ENCODE data around the gene PCBP3. TPM values are rescaled to one million over a fixed set of nuclear protein-coding genes. Genes with fewer than 3 reads are reported as not detected.

PCBP3 gene
- total RNA-seq, 1 donor from 2014 or later, result not detected

DNA sequence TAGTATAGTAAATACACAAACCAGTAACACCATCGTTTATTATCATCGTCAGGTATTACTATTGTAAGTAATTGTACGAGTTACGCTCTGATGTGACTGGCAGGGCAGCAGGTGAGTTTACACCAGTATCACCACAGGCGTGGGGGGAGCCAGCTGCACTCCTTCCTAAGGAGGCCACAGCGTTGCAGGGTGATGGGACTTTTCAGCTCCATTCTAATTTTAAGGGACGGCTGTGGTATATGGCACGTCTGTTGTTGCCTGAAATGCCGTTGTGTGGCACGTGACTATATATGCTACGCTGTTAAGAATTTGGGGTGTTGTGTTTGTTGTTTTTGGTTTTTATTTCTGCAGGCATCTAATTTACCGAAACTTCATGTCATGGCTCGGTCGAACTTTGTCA lies 173.3 kb downstream of the PCBP3 start:
- DNase-seq, result no peak

GRCh38 chr21:45817345-45817744 lies 173.8 kb downstream of the PCBP3 start:
- DNase-seq, result no peak

DNA sequence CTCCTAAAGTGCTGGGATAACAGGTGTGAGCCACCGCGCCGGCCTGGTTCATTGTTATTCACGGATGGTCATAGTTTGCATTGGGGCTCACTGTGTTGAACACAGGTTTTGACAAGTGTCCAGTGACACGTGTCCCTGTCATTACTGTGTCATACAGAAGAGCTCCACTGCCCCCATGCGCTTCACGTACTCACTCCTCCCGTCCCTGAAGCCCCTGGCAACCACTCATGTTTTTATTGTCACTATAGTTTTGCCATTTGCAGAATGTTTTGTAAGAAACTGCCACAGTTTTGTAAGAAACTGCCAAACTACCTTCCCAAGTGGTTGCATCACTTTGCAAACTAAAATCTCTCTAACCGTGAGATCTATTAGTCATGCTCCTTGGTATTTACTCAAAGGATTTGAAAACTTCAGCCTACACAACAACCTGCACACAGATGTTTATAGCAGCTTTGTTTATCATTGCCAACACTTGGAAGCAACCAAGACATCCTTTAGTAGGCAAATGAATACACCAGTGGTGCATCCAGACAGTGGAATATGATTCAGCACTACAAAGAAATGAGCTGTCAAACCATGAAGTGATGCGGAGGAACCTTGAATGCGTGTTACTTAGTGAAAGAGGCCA lies 174.9 kb downstream of the PCBP3 start:
- DNase-seq, result no peak

DNA sequence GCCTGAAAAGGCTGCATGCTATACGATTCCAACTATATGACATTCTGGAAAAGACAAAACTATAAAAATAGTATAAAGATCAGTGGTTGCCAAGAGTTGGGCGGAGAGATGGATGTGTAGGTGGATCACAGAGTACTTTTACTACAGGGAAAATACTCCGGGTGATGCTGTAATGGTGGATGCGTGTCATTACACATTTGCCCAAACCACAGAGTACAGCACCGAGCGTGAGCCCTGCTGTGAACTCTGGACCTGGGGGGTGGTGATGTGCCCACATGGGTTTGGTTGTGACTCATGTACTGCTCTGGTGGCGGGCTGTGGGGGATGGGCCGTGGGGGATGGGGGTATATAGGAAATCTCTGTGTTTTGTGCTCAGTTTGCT lies 175.4 kb downstream of the PCBP3 start:
- no peak for DNase-seq

DNA sequence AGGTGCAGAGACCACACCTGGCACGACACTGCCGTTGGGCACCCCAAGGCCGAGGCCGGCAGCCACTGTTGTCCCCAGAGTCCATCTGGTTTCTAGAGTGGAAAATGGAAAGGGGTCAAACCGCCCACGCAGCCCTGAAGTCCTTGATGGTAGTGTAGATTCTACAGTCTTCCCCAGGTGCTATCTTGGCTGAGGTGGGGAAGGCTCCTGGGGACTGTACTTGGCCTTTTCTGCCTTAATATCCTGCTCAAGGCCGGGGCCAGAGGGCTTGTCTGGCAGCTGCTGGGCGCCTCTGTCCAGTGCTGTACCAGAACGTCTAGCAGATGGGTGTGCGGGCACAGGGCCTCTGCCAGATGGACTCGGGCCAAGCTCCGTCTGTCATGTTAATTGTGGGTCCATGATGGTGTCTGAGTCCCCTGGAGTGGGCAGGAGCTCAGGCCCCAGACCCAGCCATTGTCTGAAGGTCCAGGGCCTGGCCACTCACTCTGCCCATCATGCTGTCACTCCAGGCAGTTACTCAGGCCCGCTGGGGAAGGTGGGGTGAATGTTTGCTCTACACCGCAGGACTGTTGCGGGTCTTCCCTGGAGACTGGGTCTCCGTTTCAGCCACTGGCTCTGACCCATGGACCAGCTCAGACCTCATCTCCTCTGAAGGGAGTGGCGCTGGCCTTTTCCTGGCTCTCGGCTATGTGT lies 176.1 kb downstream of the PCBP3 start:
- DNase-seq, result no peak

GRCh38 chr21:45820171-45821091 lies 176.9 kb downstream of the PCBP3 start:
- peak; percentile 85 for DNase-seq

GRCh38 chr21:45821315-45821962 lies 177.9 kb downstream of the PCBP3 start:
- no peak for DNase-seq

- DNase-seq, result no peak
These were observed 178.5 kb downstream of the PCBP3 start for GRCh38 chr21:45821998-45822397.

GRCh38 chr21:45822429-45823099 lies 179.0 kb downstream of the PCBP3 start:
- no peak for DNase-seq

DNA sequence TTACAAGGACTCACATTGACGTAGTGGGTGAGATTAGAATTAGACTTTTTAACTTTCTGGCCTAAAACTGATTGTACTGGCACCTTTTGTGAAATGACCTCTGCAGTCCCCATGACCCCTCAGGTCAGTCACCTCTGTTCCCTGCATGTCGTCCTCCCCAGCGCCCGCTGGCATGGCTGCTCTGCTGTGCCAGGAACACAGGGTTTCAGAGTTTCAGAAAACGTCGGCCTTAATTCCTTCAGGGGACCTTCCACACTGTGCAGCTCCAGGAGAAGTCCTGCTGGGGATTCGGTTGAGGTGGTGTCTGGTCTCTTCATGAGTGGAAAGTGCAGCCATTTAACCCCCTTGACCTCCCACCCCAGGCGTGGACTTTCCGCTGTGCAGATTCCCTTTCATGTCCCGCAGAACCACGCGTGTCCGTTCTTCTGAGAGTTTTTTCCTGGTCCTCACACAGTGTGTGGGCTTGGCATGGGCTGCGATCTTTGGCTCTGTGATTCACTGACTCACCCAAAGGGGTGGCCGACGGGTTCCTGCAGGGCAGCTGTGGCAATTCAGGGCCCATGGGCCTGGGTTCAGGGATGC lies 179.7 kb downstream of the PCBP3 start:
- no peak for DNase-seq

DNA sequence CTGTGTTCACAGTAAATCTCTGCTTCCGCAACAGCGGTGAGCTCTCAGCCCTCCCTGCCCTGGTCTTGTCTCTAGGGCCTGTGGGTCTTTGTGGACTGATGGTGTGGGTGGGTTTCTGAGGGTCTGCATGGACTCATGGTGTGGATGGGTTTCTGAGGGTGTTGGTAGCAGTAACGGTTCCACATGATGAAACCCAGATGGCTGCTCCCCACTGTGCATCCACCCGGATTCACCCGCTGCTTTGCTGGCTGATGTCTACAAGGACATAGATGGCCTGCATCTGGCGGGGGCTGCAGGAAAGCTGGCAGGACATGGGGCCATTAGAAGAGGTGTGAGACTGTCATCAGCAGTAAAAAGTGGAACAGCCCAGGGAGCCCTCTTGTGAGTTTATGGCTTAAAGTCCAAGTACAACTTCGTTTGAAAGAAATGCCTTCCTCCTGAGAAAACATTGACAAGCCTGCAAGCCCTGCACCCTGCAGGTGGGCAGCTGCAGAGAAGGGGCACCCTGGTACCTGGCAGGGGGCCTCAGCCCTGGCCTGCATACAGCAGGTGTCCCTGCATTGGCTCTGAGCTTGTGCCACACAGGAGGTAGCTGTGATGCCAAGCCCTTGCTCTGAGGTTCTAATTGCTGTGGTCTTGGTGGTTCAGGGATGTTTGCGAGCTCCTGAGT lies 181.2 kb downstream of the PCBP3 start:
- DNase-seq, result no peak

GRCh38 chr21:45825219-45825618 lies 181.7 kb downstream of the PCBP3 start:
- DNase-seq, result no peak

GRCh38 chr21:45826676-45827301 lies 183.3 kb downstream of the PCBP3 start:
- DNase-seq, result no peak

DNA sequence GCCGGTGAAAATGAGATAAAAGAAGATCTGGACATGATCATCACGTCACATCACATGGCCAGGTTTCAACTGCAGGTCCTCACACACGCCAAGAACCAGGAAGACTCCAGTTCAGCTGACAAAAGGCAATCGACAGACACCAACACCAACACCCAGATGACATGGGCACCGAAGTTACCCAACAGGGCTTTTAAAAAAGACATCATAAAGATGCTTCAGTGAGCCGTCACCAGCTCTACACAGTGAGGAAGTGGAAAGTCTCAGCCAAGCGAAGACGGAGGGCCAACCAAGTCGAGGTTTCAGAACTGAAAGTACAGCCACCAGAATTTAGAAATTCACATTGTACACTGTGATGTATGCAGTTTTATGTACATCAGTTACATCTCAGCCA lies 183.8 kb downstream of the PCBP3 start:
- DNase-seq, result no peak

DNA sequence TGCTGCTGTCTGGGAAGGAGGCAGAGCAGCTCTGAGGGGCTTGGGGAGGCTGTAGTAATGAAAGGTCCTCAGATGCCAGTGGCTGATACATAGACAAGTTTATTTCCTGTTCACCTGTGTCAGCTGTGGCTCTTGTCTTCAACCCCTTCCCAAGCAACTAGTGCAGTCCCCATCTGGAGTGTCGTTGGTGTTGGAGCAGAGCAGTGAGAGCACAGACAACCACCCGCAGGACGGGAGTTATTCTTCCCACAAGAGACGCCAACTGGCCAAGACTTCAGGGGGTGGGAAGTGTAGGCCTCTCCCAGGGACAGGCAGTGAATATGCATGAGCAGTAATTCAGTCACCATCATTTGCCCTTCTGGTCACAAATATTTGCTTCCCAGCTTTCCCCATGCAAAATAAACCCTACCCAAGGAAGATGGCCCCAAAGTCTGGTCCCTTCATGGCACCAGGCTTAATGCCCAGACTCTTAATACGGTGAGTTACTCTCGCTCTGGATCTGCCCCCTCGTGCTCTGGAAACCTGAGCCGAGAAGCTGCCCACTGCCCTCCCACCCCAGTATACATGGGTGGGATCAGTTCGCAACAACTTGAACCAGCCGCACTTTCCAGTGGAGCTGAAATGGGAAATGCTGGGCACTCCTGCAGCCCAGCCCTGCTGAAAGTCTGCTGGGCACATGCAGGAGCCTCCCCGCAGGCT lies 184.5 kb downstream of the PCBP3 start:
- no peak for DNase-seq

DNA sequence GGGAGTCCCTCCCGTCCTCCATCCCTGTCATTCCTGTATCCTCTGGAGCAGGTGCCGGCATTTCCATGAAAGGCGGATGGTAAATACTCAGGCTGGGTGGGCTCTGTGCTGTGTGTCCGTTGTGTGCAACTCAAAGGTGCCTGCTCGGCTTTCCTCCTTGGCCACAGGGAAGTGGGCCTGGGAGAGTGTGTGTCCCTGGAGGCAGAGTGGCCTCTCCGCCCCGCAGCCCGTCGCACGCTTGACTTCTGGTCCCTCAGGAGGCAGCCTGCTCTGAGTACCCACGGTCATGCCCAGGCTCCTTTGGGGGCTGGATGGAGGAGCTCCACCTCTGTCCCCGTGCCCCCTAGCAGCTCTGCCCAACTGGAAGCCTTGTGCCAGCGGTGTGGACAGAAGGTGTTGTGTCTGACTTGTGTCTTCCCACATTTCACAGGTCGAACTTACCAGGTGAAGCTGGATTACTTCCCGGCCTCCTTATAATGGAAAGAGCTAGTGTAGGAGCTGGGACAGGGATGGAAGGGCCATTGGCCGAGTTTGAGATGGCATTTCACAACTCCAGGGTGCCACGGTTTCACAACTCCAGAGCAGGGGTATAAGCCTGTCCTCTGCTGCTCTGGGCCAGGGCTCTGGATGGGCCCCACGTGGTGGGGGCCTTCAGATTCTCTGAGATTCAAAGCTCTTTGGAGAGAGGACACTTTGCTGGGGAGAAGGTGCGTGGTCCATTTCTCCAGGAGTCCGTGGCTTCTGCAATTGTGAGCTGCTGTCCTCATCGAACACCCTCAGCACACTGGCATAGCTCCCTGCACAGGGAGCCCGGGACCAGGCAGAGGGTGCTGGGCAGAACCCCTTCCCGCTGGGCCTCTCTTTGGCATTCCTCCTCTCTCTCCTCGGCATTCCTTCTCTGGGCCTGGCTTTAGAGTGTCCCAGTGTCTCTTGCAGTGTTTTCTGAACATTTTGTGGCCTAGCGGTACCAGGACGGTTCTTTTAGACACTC lies 185.3 kb downstream of the PCBP3 start:
- DNase-seq, result no peak

GRCh38 chr21:45829668-45830067 lies 186.1 kb downstream of the PCBP3 start:
- no peak for DNase-seq

DNA sequence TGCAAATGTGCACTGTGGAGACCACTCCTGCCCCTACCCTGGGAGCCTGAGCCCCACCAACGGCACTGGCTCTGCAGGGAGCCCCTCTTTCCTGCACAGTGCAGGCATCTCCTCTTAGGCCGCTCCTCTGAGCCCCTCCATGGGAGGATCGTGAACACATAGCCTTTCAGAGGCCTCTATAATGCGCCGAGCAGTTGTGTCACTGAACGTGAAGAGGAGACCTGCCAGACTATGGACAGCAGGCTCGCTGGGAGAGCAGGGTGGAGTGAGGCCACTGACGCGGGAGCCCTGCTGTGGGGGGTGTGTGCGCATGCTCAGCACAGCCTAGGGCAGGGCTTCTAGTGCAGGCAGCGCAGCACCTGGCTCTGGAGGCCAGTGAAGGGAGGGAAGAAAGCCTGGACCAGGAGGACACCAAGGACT lies 186.7 kb downstream of the PCBP3 start:
- DNase-seq, result no peak
